Mucosa of rectum (tissue), 2 donors: Measurements from ENCODE around the gene RNF144A.

Source experiments
- H3K27ac ChIP-seq, 2 donors: one replicate each; pipeline ENCODE4 v1.7.0; 2013; ENCODE audit warnings: inconsistent platforms in 2 of 2, low read depth in 2 of 2, low read length in 2 of 2
- H3K27me3 ChIP-seq, 2 donors: one replicate each; pipeline ENCODE4 v1.7.0; 2013; ENCODE audit warnings: low read length in 2 of 2; ENCODE audit not compliant: control insufficient read depth in 2 of 2, insufficient read depth in 2 of 2
- H3K36me3 ChIP-seq, 2 donors: one replicate each; pipeline ENCODE4 v1.7.0; 2013; ENCODE audit warnings: low read length in 2 of 2; ENCODE audit not compliant: control insufficient read depth in 2 of 2, insufficient read depth in 2 of 2
- H3K4me1 ChIP-seq, 2 donors: one replicate each; pipeline ENCODE4 v1.7.0; 2013; ENCODE audit warnings: low read length in 2 of 2, mild to moderate bottlenecking in 1 of 2; ENCODE audit not compliant: control insufficient read depth in 2 of 2, insufficient read depth in 2 of 2
- H3K4me3 ChIP-seq, 2 donors: one replicate each; pipeline ENCODE4 v1.7.0; 2013; ENCODE audit warnings: low read length in 2 of 2
- H3K9ac ChIP-seq, 2 donors: one replicate each; pipeline ENCODE4 v1.7.0; 2013; ENCODE audit warnings: low read length in 2 of 2, low read depth in 1 of 2, mild to moderate bottlenecking in 1 of 2
- H3K9me3 ChIP-seq, 2 donors: one replicate each; pipeline ENCODE4 v1.7.0; 2013; ENCODE audit warnings: low read length in 2 of 2; ENCODE audit not compliant: control insufficient read depth in 2 of 2
- donor health status: healthy.
- donor health status: Normal muscosa, but diverticular disease.

Gene RNF144A

GRCh38 chr2:7048762-7049294 lies 131.6 kb downstream of the RNF144A start:
- no peak overlapping the region for H3K9ac ChIP-seq
- H3K36me3 ChIP-seq = peaks cover 0 to 5% of the 10 kb centered on the region in 2 donors
- no peaks in the 10 kb centered on the region for H3K9me3 ChIP-seq
- H3K4me1 ChIP-seq = no peaks in the 10 kb centered on the region
- H3K27ac ChIP-seq = no peak overlapping the region
- H3K27me3 ChIP-seq = no peaks in the 10 kb centered on the region
- no peak overlapping the region for H3K4me3 ChIP-seq

DNA sequence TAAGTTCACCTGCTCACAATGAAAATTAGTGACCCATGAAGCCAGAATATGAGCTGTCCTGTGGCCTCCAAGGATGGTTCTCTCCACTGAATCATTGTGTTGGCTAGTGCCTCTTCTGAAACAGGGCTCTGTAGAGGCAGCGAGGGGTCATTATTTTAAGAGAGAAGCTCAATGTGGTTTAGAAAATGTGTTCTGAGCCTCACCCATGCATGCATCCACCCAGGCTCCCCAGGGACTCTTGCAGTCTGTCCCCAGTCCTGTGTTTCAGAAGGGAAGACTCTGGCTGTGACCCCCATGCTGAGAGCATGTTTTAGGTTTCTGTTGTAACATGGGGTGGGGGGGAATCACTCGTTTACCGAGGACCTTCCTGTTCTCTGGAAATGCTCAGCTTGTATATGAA lies 135.2 kb downstream of the RNF144A start:
- H3K27me3 ChIP-seq = no peaks in the 10 kb centered on the region
- H3K27ac ChIP-seq = no peak overlapping the region
- no peaks in the 10 kb centered on the region for H3K36me3 ChIP-seq
- no peak overlapping the region for H3K4me3 ChIP-seq
- no peaks in the 10 kb centered on the region for H3K4me1 ChIP-seq
- no peaks in the 10 kb centered on the region for H3K9me3 ChIP-seq
- H3K9ac ChIP-seq = no peak overlapping the region

GRCh38 chr2:7053650-7054265 lies 136.5 kb downstream of the RNF144A start:
- Histone ChIP-seq H3K36me3 (no peaks in the 10 kb centered on the region), H3K27ac (no peak overlapping the region), H3K27me3 (no peaks in the 10 kb centered on the region), H3K9me3 (no peaks in the 10 kb centered on the region), H3K4me1 (no peaks in the 10 kb centered on the region), H3K9ac (no peak overlapping the region), H3K4me3 (no peak overlapping the region)

GRCh38 chr2:7057865-7058400 lies 140.7 kb downstream of the RNF144A start:
- Histone ChIP-seq H3K36me3 (no peaks in the 10 kb centered on the region), H3K4me1 (no peaks in the 10 kb centered on the region), H3K27ac (peak overlapping the region in 1 of 2 donors; percentile 36), H3K4me3 (no peak overlapping the region), H3K27me3 (no peaks in the 10 kb centered on the region), H3K9ac (no peak overlapping the region), H3K9me3 (no peaks in the 10 kb centered on the region)

- Histone ChIP-seq H3K4me1 (no peaks in the 10 kb centered on the region), H3K4me3 (no peak overlapping the region), H3K9me3 (no peaks in the 10 kb centered on the region), H3K27me3 (no peaks in the 10 kb centered on the region), H3K36me3 (no peaks in the 10 kb centered on the region), H3K9ac (no peak overlapping the region), H3K27ac (no peak overlapping the region)
Measured at GRCh38 chr2:7060156-7060555, 142.9 kb downstream of the RNF144A start.

- Histone ChIP-seq H3K27ac (no peak overlapping the region), H3K9ac (no peak overlapping the region), H3K27me3 (no peaks in the 10 kb centered on the region), H3K4me3 (no peak overlapping the region), H3K36me3 (no peaks in the 10 kb centered on the region), H3K4me1 (no peaks in the 10 kb centered on the region), H3K9me3 (no peaks in the 10 kb centered on the region)
Measured at GRCh38 chr2:7060631-7061449, 143.6 kb downstream of the RNF144A start.

DNA sequence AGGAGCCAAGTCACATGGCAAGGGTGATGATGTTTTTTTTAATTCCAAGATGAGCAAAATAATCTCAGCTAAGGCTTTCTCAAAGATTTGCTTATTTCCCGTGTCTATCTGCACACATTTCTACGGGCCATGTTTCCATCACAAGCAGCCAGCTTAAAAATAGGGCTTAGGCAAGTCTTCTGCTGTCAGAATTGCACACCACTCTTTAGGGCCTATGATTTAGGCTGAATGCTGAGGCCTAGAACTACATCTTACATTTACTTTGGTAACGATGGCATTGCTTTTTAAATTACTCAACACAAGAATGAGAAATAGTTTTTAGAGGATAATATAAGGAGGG lies 144.2 kb downstream of the RNF144A start:
- Histone ChIP-seq H3K4me1 (no peaks in the 10 kb centered on the region), H3K27me3 (no peaks in the 10 kb centered on the region), H3K36me3 (no peaks in the 10 kb centered on the region), H3K27ac (no peak overlapping the region), H3K9me3 (no peaks in the 10 kb centered on the region), H3K9ac (no peak overlapping the region), H3K4me3 (no peak overlapping the region)

DNA sequence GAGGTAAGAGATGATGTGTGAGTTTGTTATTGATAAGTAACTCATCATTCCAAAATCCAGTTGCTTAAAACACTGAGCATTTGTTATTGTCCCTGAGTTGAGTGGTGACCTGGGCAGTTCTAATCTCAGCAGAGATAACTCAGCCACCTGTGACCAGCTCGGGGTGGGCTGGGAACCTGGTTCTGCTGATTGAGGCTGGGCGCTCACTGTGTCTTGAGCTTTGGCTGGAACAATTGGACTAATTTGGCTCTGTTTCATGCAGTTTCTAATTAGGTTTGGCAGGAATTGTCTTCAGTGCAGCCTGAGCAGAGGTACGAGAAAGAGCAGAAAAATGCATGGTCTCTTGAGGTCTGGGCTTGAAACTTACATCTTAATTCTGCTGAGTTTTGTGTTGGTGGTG lies 144.7 kb downstream of the RNF144A start:
- Histone ChIP-seq H3K27me3 (no peaks in the 10 kb centered on the region), H3K27ac (no peak overlapping the region), H3K36me3 (no peaks in the 10 kb centered on the region), H3K4me3 (no peak overlapping the region), H3K9me3 (no peaks in the 10 kb centered on the region), H3K4me1 (no peaks in the 10 kb centered on the region), H3K9ac (no peak overlapping the region)

DNA sequence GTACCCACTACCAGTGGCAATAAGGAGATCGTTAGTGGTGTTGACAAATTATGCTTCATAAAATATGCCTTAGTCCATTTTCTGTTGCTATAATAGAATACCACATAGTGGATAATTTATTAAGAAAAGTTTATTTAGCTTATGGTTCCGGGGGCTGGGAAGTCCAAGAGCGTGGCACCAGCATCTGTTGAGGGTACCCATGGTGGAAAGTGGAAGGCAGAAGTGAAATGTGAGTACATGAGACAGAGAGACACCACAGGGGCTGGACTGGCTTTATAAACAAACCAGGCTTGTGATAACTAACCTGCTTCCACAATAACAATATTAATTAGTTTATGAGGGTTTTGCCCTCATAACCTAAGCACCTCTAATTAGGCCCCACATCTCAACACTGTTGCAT lies 146.6 kb downstream of the RNF144A start:
- Histone ChIP-seq H3K27ac (no peak overlapping the region), H3K36me3 (no peaks in the 10 kb centered on the region), H3K9me3 (no peaks in the 10 kb centered on the region), H3K4me3 (no peak overlapping the region), H3K27me3 (no peaks in the 10 kb centered on the region), H3K4me1 (no peaks in the 10 kb centered on the region), H3K9ac (no peak overlapping the region)

GRCh38 chr2:7068457-7068856 lies 151.2 kb downstream of the RNF144A start:
- no peaks in the 10 kb centered on the region for H3K4me1 ChIP-seq
- H3K9me3 ChIP-seq = no peaks in the 10 kb centered on the region
- H3K4me3 ChIP-seq = no peak overlapping the region
- no peak overlapping the region for H3K27ac ChIP-seq
- H3K9ac ChIP-seq = no peak overlapping the region
- no peaks in the 10 kb centered on the region for H3K27me3 ChIP-seq
- H3K36me3 ChIP-seq = no peaks in the 10 kb centered on the region
